GF-D8 (cell line): ENCODE measurements around the gene USF3.
"Not testable (repeated sequence)": the region's sequence is repeated elsewhere in the genome, so short reads cannot be mapped to it uniquely, and the experiment has no call there.

ENCODE experiments used
- DNase-seq: peaks from one replicate; lab custom pipeline; 2025; lab: John Stamatoyannopoulos, UW

Gene USF3

DNA sequence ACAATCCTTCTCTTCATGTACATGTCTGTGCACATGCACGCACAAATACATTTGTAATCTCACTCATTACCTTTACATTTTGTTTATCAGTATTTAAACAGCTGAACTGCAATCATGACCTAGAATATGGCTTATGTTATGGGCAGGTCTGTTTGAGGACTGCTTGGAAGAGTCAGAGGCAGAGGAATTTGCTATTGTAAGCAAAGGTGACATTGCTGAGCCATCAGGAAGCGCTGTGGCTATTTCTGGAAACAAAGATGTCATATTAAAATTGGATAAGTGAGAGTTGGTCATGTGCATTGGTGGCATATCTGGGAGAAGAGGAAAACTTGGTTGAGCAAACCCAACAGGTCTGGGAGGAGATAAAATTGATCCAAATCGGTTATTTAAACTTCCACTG lies 41.6 kb downstream of the USF3 start:
- DNase-seq: no peak

DNA sequence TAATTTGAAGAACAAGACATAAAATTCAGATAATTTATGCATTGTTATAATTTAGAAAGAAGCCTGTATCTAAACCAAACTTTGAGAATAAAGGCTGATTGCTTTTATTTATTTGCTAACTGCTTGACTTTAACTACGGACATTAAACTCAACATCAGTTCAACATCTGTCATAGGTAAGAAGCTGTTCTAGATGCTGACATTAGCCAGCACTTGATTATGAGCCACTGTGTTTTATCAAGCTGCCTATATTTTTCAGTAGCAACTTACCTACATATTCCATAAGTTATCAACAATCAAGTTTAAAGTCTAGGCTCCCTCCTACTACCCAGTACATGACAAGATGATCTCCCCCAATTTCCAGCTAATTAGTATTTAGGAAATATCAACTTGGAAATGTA lies 42.1 kb downstream of the USF3 start:
- DNase-seq: no peak

DNA sequence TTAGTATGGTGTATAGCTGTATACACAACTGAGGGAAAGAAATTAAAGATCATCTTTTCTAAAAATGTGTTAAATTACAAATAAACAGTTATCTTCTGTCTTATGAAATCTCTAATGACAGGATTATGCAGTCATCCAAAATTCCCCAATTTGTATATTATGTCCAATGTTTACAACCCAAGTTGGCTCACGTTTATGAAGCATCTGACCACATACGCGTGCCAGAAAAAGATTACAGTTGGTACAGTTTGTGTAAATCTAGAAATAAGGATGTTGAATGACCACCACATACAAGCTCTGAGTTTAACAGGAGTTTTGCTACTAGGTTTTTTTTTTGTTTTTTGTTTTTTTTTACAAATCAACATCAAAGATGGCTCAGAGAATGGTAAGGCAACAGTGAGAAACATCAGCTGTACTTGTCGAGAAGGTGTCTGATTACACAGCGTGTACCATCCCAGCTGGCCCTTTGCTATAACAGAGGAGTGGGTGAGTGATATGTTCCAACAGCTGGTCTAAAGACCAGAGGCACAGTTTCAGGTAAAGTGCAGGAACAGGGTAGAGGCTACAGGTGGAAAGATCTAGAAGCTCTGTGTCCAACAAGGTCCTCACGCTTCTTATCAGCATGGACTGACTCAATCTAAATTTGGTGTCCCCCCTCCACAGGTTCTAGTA lies 47.1 kb downstream of the USF3 start:
- no peak for DNase-seq

DNA sequence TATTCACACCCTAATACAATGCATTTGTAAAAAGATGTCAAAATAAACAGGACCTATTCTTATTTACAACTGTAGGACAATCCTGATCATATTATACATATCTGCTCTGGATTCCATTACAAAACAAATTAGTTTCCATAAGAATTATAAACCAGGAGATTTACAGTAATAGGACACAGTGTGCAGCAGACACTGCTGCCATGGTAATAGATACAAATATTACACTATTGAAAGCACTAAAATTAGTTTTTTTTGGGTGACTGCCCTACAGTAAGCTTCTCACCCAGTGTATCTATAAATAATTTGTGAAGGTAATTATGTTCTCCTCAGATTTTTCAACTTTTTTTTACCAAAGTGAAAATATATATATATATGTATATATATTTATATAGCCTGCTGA lies 47.9 kb downstream of the USF3 start:
- no peak for DNase-seq

DNA sequence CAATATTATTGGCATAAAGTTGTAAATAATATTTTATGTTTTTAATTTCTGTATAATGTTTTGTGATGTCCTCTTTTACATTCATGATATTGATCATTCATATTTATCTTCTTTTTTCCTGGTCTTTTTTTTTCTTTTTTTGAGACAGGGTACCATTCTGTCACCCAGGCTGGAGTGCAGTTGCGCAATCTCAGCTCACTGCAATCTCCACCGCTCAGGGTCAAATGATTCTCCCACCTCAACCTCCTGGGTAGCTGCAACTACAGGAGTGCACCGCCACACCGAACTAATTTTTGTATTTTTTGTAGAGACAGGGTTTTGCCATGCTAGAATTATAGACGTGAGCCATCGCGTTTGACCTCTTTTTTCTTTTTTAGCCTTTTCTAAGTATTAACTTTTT lies 52.9 kb downstream of the USF3 start:
- DNase-seq: no peak

GRCh38 chr3:113638910-113639309 lies 57.5 kb downstream of the USF3 start:
- no peak for DNase-seq

- no peak for DNase-seq
These were observed 58.7 kb downstream of the USF3 start for GRCh38 chr3:113637756-113638155.

DNA sequence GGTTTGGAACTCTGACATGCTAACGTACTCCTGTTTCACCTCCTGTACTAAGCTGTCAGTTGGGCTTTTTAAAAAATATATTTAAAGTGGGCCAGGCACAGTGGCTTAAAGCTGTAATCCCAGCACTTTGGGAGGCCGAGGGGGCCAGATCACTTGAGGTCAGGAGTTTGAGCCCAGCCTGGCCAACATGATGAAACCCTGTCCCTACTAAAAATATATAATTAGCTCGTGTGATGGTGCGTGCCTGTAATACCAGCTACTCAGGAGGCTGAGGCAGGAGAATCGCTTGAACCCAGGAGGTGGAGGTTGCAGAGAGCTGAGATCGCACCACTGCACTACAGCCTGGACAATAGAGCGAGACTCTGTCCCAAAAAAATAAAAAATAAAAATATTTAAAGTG lies 60.4 kb downstream of the USF3 start:
- DNase-seq: not testable (repeated sequence)

GRCh38 chr3:113634782-113635474 lies 61.5 kb downstream of the USF3 start:
- DNase-seq: no peak

DNA sequence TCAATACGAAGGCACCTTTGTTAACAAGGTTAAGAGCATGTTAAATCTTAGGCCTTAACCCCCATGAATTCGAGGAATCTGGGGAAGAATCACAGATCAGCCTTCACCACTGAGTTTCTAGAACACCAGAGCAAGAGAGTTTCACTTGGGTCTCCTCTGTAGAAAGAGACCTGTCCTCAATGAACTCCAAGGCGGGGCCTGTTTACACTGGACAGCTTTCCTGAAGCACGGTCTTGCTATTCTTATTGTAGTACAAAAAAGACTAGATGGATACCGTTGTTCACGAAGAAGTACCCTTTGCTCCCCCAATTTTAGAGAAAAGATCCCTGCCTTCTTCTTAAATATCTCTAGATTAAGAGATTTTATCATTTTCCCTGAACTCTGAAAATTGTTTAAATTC lies 64.9 kb downstream of the USF3 start:
- no peak for DNase-seq

DNA sequence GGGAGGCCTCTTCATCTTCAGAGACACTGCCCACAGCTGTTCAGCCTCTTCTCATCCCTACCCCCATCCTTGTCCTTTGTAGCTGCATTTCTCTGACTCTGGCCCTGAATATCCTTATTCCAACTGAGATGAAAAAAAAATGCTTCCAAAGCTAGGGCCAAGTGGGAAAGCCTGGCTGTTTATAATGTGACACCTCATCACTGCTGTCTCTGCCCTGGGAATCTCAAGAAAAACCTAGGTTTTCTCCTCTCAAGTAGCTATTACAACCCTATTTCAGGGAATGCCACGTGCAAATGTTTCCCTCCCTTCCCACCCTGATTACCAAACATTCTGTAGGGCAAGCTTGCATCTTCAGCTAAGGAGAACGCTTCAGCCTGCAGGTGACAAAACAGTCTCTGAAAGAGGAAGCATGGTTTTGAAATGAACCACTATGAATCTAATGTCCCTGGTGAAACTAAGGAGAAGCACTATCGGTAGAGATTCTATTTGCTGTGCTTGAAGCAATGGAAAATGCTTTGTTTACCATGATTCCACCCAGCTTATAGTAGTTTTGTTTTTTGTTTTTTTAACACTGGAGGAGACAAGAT lies 65.4 kb downstream of the USF3 start:
- DNase-seq: peak; percentile 45

GRCh38 chr3:113629584-113630421 lies 66.6 kb downstream of the USF3 start:
- DNase-seq: no peak

DNA sequence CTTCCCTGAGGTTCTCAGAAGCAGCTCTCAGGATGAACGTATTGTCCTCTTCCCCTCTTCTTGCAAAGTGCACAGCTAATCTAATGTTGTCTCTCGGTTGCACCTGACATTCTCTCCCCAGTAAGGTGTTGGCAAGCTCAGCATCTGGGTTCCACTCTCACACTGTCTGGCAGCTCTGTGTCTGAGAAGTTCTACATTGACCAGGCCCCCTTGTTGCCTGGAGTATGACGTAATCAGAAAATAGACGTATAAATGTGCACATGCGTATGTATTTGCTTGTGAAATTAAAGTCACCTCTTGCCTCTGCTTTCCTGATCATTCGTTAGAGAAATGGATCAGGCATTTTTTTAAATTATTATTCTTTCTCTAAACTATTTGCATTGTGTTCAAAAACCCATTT lies 67.7 kb downstream of the USF3 start:
- DNase-seq: no peak

- no peak for DNase-seq
These were observed 68.1 kb downstream of the USF3 start for GRCh38 chr3:113628316-113628715.

DNA sequence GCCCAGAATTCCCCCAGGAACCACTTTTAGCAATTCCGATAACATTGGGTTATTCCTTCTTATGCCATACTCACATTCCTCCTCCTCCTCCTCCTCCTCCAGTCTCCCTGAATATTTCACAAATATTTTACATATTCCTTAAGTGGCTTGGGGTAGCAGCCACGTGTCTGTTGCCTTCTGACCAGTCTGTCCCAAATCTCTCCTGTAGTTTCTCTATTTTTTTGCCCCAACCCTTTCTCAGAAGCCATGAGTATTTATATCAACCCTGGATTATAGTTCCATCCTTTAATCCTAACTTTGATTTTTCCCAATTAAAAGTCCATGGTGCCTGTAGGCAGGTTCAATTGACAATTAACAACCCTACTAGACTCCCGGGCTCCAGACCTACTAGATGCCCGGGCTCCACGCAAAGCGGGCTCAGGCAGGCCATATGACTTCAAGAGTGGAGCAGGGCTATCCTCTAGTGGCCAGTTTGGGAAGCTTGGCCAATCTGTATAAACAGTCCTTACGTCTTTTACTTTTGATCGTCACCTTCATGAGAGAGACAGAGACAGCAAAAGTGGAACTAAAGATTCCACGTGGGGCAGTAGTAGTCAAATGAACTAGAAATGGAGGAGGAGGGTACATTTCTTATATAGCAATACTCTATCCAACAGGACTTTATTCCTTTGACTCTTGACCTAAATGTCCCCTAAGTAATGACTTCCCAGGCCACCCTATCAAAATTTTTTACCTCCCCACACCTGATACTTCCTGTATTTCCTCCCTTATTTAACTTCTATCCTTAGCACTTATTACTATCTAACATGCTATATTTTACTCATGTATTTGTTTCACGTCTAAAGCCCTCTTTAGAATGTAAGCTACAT lies 69.7 kb downstream of the USF3 start:
- peak; percentile 39 for DNase-seq

GRCh38 chr3:113625834-113626233 lies 70.6 kb downstream of the USF3 start:
- no peak for DNase-seq

GRCh38 chr3:113623811-113624210 lies 72.6 kb downstream of the USF3 start:
- no peak for DNase-seq

DNA sequence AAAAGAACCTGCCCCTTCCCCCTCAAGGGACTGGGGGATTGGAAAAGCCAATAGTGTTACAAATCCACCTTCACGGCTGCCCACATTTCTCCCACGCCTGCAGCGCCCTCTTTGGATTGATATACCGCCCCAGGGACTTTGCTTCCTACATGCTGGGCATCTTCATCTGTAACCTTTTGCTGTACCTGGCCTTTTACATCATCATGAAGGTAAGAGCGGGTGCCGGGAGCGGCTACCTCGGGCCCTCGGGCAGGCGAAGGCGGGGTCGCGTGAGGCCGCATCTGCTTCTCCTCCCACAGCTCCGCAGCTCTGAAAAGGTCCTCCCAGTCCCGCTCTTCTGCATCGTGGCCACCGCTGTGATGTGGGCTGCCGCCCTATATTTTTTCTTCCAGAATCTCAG lies 73.1 kb downstream of the USF3 start:
- DNase-seq: no peak

DNA sequence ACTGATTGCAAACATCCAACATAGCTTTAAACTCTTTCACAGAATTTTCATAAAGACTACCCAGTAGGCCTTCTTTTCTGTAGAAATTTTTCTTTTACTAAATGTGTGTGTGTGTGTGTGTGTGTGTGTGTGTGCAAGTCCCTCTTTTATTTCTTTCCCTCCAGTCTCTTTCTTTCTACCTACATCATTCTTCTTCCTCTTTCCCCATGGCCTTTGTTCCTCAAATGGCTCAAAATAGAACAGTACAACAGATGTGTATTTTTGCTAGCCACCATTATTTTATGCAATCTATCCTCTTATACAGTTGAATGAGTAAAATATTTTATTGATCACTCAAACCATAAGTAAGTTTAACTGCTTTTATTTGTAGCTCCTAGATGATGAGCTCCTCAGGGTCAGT lies 76.4 kb downstream of the USF3 start:
- DNase-seq: no peak

DNA sequence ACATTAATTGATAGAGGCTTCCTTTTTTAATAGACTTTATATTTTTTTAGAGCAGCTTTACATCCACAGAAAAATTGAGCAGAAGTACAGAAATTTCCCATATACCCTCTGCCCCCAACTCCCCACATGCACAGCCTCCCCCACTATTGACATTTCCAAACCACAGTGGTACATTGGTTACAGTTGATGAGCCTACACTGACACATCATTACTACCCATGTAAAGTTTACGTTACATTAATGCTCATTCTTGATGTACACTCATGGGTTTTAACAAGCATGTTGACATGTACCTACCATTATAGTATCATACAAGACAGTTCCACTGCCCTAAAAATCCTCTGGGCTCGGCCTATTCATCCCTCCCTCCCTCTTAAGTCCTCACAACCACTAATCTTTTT lies 78.7 kb downstream of the USF3 start:
- no peak for DNase-seq

DNA sequence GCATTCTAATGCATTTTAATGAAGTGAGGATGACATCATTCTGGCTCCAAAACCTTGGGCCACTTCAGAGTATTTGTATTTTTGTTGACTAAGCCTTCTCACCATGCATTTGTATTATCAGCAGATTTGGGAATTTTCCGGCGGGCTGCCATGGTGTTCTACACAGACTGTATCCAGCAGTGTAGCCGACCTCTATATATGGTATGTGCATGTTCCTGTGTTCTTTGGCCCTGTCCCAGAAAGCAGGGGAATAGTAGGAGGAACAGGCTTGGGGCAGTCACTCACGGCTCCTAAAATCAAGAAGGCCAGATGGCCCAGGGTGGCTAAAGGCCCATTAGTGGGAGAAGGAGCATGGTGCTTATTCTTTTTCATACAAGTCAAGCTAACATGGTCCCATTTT lies 80.5 kb downstream of the USF3 start:
- DNase-seq: no peak

GRCh38 chr3:113614402-113614801 lies 82.0 kb downstream of the USF3 start:
- no peak for DNase-seq
